Upper lobe of left lung (tissue), 4 donors: ENCODE data around the gene PPP2R5E.

Experiments used
- CTCF ChIP-seq, 6 experiments: fragments of 450-650 bp in 4 of 6; fragments of 200-600 bp in 2 of 6; sonication (generic) in 2 of 6; IDR thresholded peaks; one replicate each; pipeline ENCODE4 v1.5.1; 2016 to 2019; ENCODE audit warnings: antibody characterized with exemption in 6 of 6
- EP300 ChIP-seq, 4 donors: sonication (generic); formaldehyde crosslinking; IDR thresholded peaks; one replicate each; pipeline ENCODE4 v1.5.1; 2017; ENCODE audit warnings: antibody characterized with exemption in 4 of 4, control low read depth in 2 of 4
- POLR2A ChIP-seq, 4 donors: fragments of 450-650 bp; IDR thresholded peaks; one replicate each; pipeline ENCODE4 v1.5.1; 2016 to 2017; ENCODE audit warnings: antibody characterized with exemption in 4 of 4, mild to moderate bottlenecking in 2 of 4
- POLR2AphosphoS5 ChIP-seq, 2 donors: sonication (generic); formaldehyde crosslinking; IDR thresholded peaks; one replicate each; pipeline ENCODE4 v1.5.1; 2017; ENCODE audit warnings: antibody characterized with exemption in 2 of 2

GRCh38 chr14:63581491-63581890 is 38.3 kb upstream of the PPP2R5E start:
- TF ChIP-seq CTCF (IDR thresholded peaks at IDR 0.05) (no peak), POLR2A (IDR thresholded peaks at IDR 0.05) (no peak), EP300 (IDR thresholded peaks at IDR 0.05) (no peak), POLR2AphosphoS5 (IDR thresholded peaks at IDR 0.05) (no peak)
